Esophagus squamous epithelium (tissue), 5 donors: Measurements from ENCODE around the gene ZDHHC9. TPM values are rescaled to one million over a fixed set of nuclear protein-coding genes. Genes with fewer than 3 reads are reported as not detected.
A peak's percentile ranks its signal among the peaks of the same experiment; 100 is the strongest.

Experiments
- DNase-seq: peaks from one replicate; lab custom pipeline; 2025; lab: John Stamatoyannopoulos, UW
- H3K27ac ChIP-seq, 4 donors: fragments of 200-600 bp; sonication (generic); one replicate each; pipeline ENCODE4 v1.5.1; 2016 to 2019; ENCODE audit warnings: mild to moderate bottlenecking in 1 of 4
- H3K27me3 ChIP-seq, 4 donors: fragments of 200-600 bp; sonication (generic); 1 replicate in 3 of 4; 2 replicates in 1 of 4; pipeline versions ENCODE4 v1.5.1 to v1.6.0; 2017 to 2021; ENCODE audit warnings: antibody characterized with exemption in 1 of 4
- H3K36me3 ChIP-seq, 3 donors: fragments of 200-600 bp; sonication (generic); one replicate each; pipeline ENCODE4 v1.5.1; 2016 to 2019
- H3K4me1 ChIP-seq, 3 donors: fragments of 200-600 bp; sonication (generic); one replicate each; pipeline ENCODE4 v1.5.1; 2017 to 2019
- H3K4me3 ChIP-seq, 4 donors: fragments of 200-600 bp; sonication (generic); 1 replicate in 3 of 4; 2 replicates in 1 of 4; pipeline ENCODE4 v1.5.1; 2016 to 2019; ENCODE audit warnings: mild to moderate bottlenecking in 2 of 4, moderate library complexity in 1 of 4
- H3K9me3 ChIP-seq, 3 donors: fragments of 200-600 bp; sonication (generic); one replicate each; pipeline ENCODE4 v1.5.1; 2016 to 2019
- POLR2A ChIP-seq, 4 donors: fragments of 450-650 bp; IDR thresholded peaks; one replicate each; pipeline ENCODE4 v1.6.1; 2017; ENCODE audit warnings: antibody characterized with exemption in 4 of 4, mild to moderate bottlenecking in 4 of 4, moderate library complexity in 3 of 4
- WGBS, 2 donors: methylation state at CpG; one replicate each; pipeline ENCODE4 v1.1.5; 2018; 5-methylcytosine and 5-hydroxymethylcytosine counted together
- intact Hi-C: fragments of 100-400 bp; cut with DNase I; formaldehyde crosslinking; loops from one replicate; pipeline ENCODE4 v1.15.0; 2022
- total RNA-seq, 4 donors: library from RNA; depleted of rRNA; stranded (reverse); fragments of >200 nt; gene quantifications; one replicate each; pipeline ENCODE4 v1.1.0, GENCODE V29; 2016
- TF ChIP-seq, protein P1 (sequence below), 6 experiments: fragments of 450-650 bp in 4 of 6; fragments of 200-600 bp in 2 of 6; sonication (generic) in 2 of 6; IDR thresholded peaks; one replicate each; pipeline ENCODE4 v1.5.1; 2016 to 2019; ENCODE audit warnings: antibody characterized with exemption in 6 of 6, mild to moderate bottlenecking in 4 of 6, moderate library complexity in 4 of 6
- donor health status: DM: yes; HTN: yes; CAD: no.

Gene ZDHHC9
- total RNA-seq, 4 donors from 2014 or later = 11.3 to 22.3 (median 12.8) TPM

- no peaks in the 10 kb centered on the region for H3K9me3 ChIP-seq
- intact Hi-C loops = no loop called here
- H3K27ac ChIP-seq = peak overlapping the region in 1 of 4 donors; percentile 14
- H3K4me3 ChIP-seq = no peak overlapping the region
- no peaks in the 10 kb centered on the region for H3K27me3 ChIP-seq
- TF ChIP-seq POLR2A (IDR thresholded peaks at IDR 0.05) = no peak
- TF ChIP-seq, protein P1, sequence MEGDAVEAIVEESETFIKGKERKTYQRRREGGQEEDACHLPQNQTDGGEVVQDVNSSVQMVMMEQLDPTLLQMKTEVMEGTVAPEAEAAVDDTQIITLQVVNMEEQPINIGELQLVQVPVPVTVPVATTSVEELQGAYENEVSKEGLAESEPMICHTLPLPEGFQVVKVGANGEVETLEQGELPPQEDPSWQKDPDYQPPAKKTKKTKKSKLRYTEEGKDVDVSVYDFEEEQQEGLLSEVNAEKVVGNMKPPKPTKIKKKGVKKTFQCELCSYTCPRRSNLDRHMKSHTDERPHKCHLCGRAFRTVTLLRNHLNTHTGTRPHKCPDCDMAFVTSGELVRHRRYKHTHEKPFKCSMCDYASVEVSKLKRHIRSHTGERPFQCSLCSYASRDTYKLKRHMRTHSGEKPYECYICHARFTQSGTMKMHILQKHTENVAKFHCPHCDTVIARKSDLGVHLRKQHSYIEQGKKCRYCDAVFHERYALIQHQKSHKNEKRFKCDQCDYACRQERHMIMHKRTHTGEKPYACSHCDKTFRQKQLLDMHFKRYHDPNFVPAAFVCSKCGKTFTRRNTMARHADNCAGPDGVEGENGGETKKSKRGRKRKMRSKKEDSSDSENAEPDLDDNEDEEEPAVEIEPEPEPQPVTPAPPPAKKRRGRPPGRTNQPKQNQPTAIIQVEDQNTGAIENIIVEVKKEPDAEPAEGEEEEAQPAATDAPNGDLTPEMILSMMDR (IDR thresholded peaks at IDR 0.05) = no peak
- H3K4me1 ChIP-seq = no peaks in the 10 kb centered on the region
- no peaks in the 10 kb centered on the region for H3K36me3 ChIP-seq
- 55 to 79% methylated on average over 3 to 9 of the region's 9 CpGs for WGBS, 2 donors
- DNase-seq = peak; percentile 7
Measured at GRCh38 chrX:129769467-129770154, 74.1 kb downstream of the ZDHHC9 start.

- no peaks in the 10 kb centered on the region for H3K9me3 ChIP-seq
- WGBS, 2 donors = 80 to 91% methylated on average over 1 to 6 of the region's 8 CpGs
- no peak for TF ChIP-seq POLR2A (IDR thresholded peaks at IDR 0.05)
- TF ChIP-seq, protein P1 (IDR thresholded peaks at IDR 0.05) = no peak
- intact Hi-C loops = no loop called here
- peak overlapping the region in 1 of 4 donors; percentile 14 for H3K27ac ChIP-seq
- no peaks in the 10 kb centered on the region for H3K27me3 ChIP-seq
- H3K4me3 ChIP-seq = no peak overlapping the region
- H3K4me1 ChIP-seq = no peaks in the 10 kb centered on the region
- no peaks in the 10 kb centered on the region for H3K36me3 ChIP-seq
- no peak for DNase-seq
Measured at GRCh38 chrX:129768586-129769466, 74.9 kb downstream of the ZDHHC9 start.

DNA sequence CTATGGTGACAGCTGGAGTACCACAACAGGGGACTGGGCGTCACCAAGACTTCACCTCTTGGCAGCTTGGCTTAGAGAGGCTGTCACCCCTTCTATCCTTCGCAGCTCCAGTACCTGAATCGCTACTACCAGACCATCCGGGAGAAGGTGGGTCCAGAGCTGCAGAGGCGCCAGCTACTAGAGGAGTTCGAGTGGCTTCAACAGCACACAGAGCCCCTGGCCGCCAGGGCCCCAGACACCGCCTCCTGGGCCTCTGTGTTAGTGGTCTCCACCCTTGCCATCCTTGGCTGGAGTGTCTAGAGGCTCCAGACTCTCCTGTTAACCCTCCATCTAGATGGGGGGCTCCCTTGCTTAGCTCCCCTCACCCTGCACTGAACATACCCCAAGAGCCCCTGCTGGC is 75.5 kb downstream of the ZDHHC9 start:
- no peak for DNase-seq
- TF ChIP-seq, protein P1 (IDR thresholded peaks at IDR 0.05) = no peak
- no peak overlapping the region for H3K4me3 ChIP-seq
- no peaks in the 10 kb centered on the region for H3K27me3 ChIP-seq
- no peak overlapping the region for H3K27ac ChIP-seq
- intact Hi-C loops = no loop called here
- no peaks in the 10 kb centered on the region for H3K36me3 ChIP-seq
- H3K4me1 ChIP-seq = no peaks in the 10 kb centered on the region
- no peaks in the 10 kb centered on the region for H3K9me3 ChIP-seq
- 82% methylated on average over 3 of the region's 8 CpGs; no CpG with 5 or more reads in 1 of the 2 donors for WGBS, 2 donors

- intact Hi-C loops = no loop called here
- TF ChIP-seq, protein P1 (IDR thresholded peaks at IDR 0.05) = no peak
- TF ChIP-seq POLR2A (IDR thresholded peaks at IDR 0.05) = no peak
- no peak overlapping the region for H3K27ac ChIP-seq
- peaks cover 0 to 2% (median 0%) of the 10 kb centered on the region in 3 donors for H3K4me1 ChIP-seq
- no peak for DNase-seq
- no peaks in the 10 kb centered on the region for H3K36me3 ChIP-seq
- no peaks in the 10 kb centered on the region for H3K9me3 ChIP-seq
- H3K4me3 ChIP-seq = no peak overlapping the region
- H3K27me3 ChIP-seq = no peaks in the 10 kb centered on the region
Measured at GRCh38 chrX:129763666-129764065, 80.0 kb downstream of the ZDHHC9 start.

DNA sequence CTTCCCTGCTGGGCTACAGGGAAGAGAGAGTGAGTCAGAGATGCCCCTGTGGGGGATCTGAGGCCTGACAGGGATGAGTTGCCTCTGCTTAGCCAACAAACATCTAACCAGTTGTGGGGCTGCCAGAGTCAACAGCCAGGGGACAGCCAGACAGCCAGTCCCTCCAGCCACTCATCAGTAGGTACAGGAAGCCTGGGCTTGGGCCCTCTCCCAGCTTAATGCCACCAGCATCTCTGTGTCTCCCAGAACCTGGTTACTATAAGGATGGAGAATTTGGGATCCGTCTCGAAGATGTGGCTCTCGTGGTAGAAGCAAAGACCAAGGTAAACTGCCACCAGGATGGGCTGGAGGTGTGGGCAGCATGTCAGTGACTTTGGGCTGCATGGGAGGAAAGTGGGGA is 81.2 kb downstream of the ZDHHC9 start:
- Histone ChIP-seq H3K4me3 (no peak overlapping the region), H3K4me1 (peaks cover 0 to 6% (median 0%) of the 10 kb centered on the region in 3 donors), H3K27me3 (no peaks in the 10 kb centered on the region), H3K9me3 (no peaks in the 10 kb centered on the region), H3K36me3 (no peaks in the 10 kb centered on the region), H3K27ac (no peak overlapping the region)
- DNase-seq = no peak
- TF ChIP-seq, protein P1 (IDR thresholded peaks at IDR 0.05) = no peak
- TF ChIP-seq POLR2A (IDR thresholded peaks at IDR 0.05) = no peak
- intact Hi-C loops = no loop called here
- WGBS, 2 donors = 79 to 94% methylated on average over 3 of the region's 3 CpGs
